ENCODE results near the gene RALGAPA1.
A peak's percentile ranks its signal among the peaks of the same experiment; 100 is the strongest.

RALGAPA1 gene

GRCh38 chr14:35632676-35633075 lies 176.4 kb downstream of the RALGAPA1 start:
- Histone ChIP-seq H4K20me1 (ENCODE audit: control insufficient read depth, insufficient read depth, low read depth, low read length) (no peaks in the 10 kb centered on the region), H3K4me1 (ENCODE audit: control insufficient read depth, low read length) (peaks cover 26% of the 10 kb centered on the region), H3K4me3 (ENCODE audit: low read length) (peak overlapping the region; percentile 33)

GRCh38 chr14:35632271-35632670 lies 176.8 kb downstream of the RALGAPA1 start:
- Histone ChIP-seq H3K4me2 (ENCODE audit: low read length) (peak overlapping the region; percentile 52), H3K9me3 (ENCODE audit: control insufficient read depth, insufficient read depth, low read length) (no peaks in the 10 kb centered on the region), H3K9me2 (replicated peaks; ENCODE audit: control insufficient read depth, low read length) (no peaks in the 10 kb centered on the region), H3K4me3 (ENCODE audit: low read length) (peak overlapping the region; percentile 33), H3F3A (ENCODE audit: control insufficient read depth, insufficient read depth) (no peaks in the 10 kb centered on the region; the same call in 1 of the 2 replicates), H3K27ac (ENCODE audit: low read depth, low read length) (peak overlapping the region; percentile 21), H3K36me3 (ENCODE audit: control insufficient read depth, low read length) (no peaks in the 10 kb centered on the region), H4K20me1 (ENCODE audit: control insufficient read depth, insufficient read depth, low read depth, low read length) (no peaks in the 10 kb centered on the region), H3K4me1 (ENCODE audit: control insufficient read depth, low read length) (peaks cover 26% of the 10 kb centered on the region), H3K27me3 (ENCODE audit: control insufficient read depth, low read length) (no peaks in the 10 kb centered on the region), H3K79me2 (ENCODE audit: control insufficient read depth, low read length) (no peaks in the 10 kb centered on the region)
- no peak for TF ChIP-seq EZH2phosphoT487 (IDR thresholded peaks at IDR 0.05; ENCODE audit: borderline replicate concordance, low read length)
- TF ChIP-seq CTCF (IDR thresholded peaks at IDR 0.05; ENCODE audit: low read depth, low read length, poor library complexity, severe bottlenecking): no peak

More at GRCh38 chr14:35632676-35633075, 176.4 kb downstream of the RALGAPA1 start:
- TF ChIP-seq CTCF (IDR thresholded peaks at IDR 0.05; ENCODE audit: low read depth, low read length, poor library complexity, severe bottlenecking): no peak
- H3K4me2 ChIP-seq (ENCODE audit: low read length): peak overlapping the region; percentile 52
- H3K27ac ChIP-seq (ENCODE audit: low read depth, low read length): peak overlapping the region; percentile 21
- no peaks in the 10 kb centered on the region for H3K9me3 ChIP-seq (ENCODE audit: control insufficient read depth, insufficient read depth, low read length)
- H3K79me2 ChIP-seq (ENCODE audit: control insufficient read depth, low read length): no peaks in the 10 kb centered on the region
- no peaks in the 10 kb centered on the region; the same call in 1 of the 2 replicates for H3F3A ChIP-seq (ENCODE audit: control insufficient read depth, insufficient read depth)
- no peaks in the 10 kb centered on the region for H3K27me3 ChIP-seq (ENCODE audit: control insufficient read depth, low read length)
- no peaks in the 10 kb centered on the region for H3K36me3 ChIP-seq (ENCODE audit: control insufficient read depth, low read length)
- H3K9me2 ChIP-seq (replicated peaks; ENCODE audit: control insufficient read depth, low read length): no peaks in the 10 kb centered on the region

- TF ChIP-seq EZH2phosphoT487 (IDR thresholded peaks at IDR 0.05; ENCODE audit: borderline replicate concordance, low read length): no peak
- no peak for TF ChIP-seq CTCF (IDR thresholded peaks at IDR 0.05; ENCODE audit: low read depth, low read length, poor library complexity, severe bottlenecking)
- no peak overlapping the region for H3K4me3 ChIP-seq (ENCODE audit: low read length)
- H3K79me2 ChIP-seq (ENCODE audit: control insufficient read depth, low read length): no peaks in the 10 kb centered on the region
- H3F3A ChIP-seq (ENCODE audit: control insufficient read depth, insufficient read depth): no peaks in the 10 kb centered on the region; the same call in 1 of the 2 replicates
- no peaks in the 10 kb centered on the region for H3K9me3 ChIP-seq (ENCODE audit: control insufficient read depth, insufficient read depth, low read length)
- H3K27ac ChIP-seq (ENCODE audit: low read depth, low read length): no peak overlapping the region
- H3K4me1 ChIP-seq (ENCODE audit: control insufficient read depth, low read length): peaks cover 26% of the 10 kb centered on the region
- H3K9me2 ChIP-seq (replicated peaks; ENCODE audit: control insufficient read depth, low read length): no peaks in the 10 kb centered on the region
- H3K4me2 ChIP-seq (ENCODE audit: low read length): 0 out of 2 replicates have a peak overlapping the region, but pooled peaks have one; percentile 52
- H3K36me3 ChIP-seq (ENCODE audit: control insufficient read depth, low read length): no peaks in the 10 kb centered on the region
- H4K20me1 ChIP-seq (ENCODE audit: control insufficient read depth, insufficient read depth, low read depth, low read length): no peaks in the 10 kb centered on the region
- H3K27me3 ChIP-seq (ENCODE audit: control insufficient read depth, low read length): no peaks in the 10 kb centered on the region
Measured at GRCh38 chr14:35631071-35631805, 177.9 kb downstream of the RALGAPA1 start.

Data from DOHH2 (cell line).